HEK293T (cell line): ENCODE results near the gene P3H2.

Source experiments
- ARNT ChIP-seq: fragments of 450-650 bp; IDR thresholded peaks from 2 replicates; pipeline ENCODE4 v1.6.1; 2017; ENCODE audit warnings: mild to moderate bottlenecking
- BHLHE40 ChIP-seq: fragments of 450-650 bp; IDR thresholded peaks from 2 replicates; pipeline ENCODE4 v1.6.1; 2016; ENCODE audit warnings: mild to moderate bottlenecking, moderate library complexity, borderline replicate concordance
- FOXA1 ChIP-seq: fragments of 450-650 bp; IDR thresholded peaks from 2 replicates; pipeline ENCODE4 v1.6.1; 2016; ENCODE audit warnings: mild to moderate bottlenecking
- FOXM1 ChIP-seq: fragments of 450-650 bp; IDR thresholded peaks from 2 replicates; pipeline ENCODE4 v1.6.1; 2017; ENCODE audit warnings: mild to moderate bottlenecking, borderline replicate concordance
- HDGF ChIP-seq: fragments of 450-650 bp; IDR thresholded peaks from 2 replicates; pipeline ENCODE4 v1.6.1; 2017; ENCODE audit warnings: antibody characterized with exemption, borderline replicate concordance
- L3MBTL2 ChIP-seq: fragments of 450-650 bp; conservative IDR thresholded peaks from 2 replicates; pipeline ENCODE4 v1.6.1; 2016; ENCODE audit warnings: mild to moderate bottlenecking
- PKNOX1 ChIP-seq: fragments of 450-650 bp; IDR thresholded peaks from 2 replicates; pipeline ENCODE4 v1.6.1; 2016
- SP1 ChIP-seq: fragments of 450-650 bp; IDR thresholded peaks from 2 replicates; pipeline ENCODE4 v1.6.1; 2017
- SUZ12 ChIP-seq: fragments of 450-650 bp; IDR thresholded peaks from 2 replicates; pipeline ENCODE4 v1.6.1; 2016; ENCODE audit warnings: mild to moderate bottlenecking
- TARDBP ChIP-seq: fragments of 450-650 bp; IDR thresholded peaks from 2 replicates; pipeline ENCODE4 v1.6.1; 2016

- TF ChIP-seq ARNT = no peak
- no peak for TF ChIP-seq BHLHE40
- TF ChIP-seq TARDBP = no peak
- no peak for TF ChIP-seq SP1
- TF ChIP-seq FOXM1 = no peak
- no peak for TF ChIP-seq SUZ12
- no peak for TF ChIP-seq HDGF
- no peak for TF ChIP-seq PKNOX1
- TF ChIP-seq L3MBTL2 = no peak
- no peak for TF ChIP-seq FOXA1
Measured at GRCh38 chr3:190060192-190060775, 60.4 kb downstream of the P3H2 start.
